K562 (cell line): Measurements from ENCODE around the gene KRT82. TPM values are rescaled to one million over a fixed set of nuclear protein-coding genes. Genes with fewer than 3 reads are reported as not detected.

Experiments
- ATAC-seq: fragments of 200-7000 bp; cut with Tn5 transposase; 3 replicates; pipeline ENCODE4 v1.9.1; 2020; ENCODE audit warnings: moderate library complexity
- BruUV-seq: library from RNA; stranded (reverse); fragments of 400-500 nt; replicated peaks from 2 replicates; lab custom pipeline; 2021; lab: Mats Ljungman, UMichigan
- CTCF ChIA-PET: fragments of 300-600 bp; formaldehyde crosslinking; extraction: SDS; loops from one replicate; lab custom pipeline; 2021; ENCODE audit warnings: low intra/inter-chr PET ratio; lab: Yijun Ruan, JAX
- POLR2A ChIA-PET: fragments of 300-600, 350-650 bp; sonication (Branson Sonifier 250); formaldehyde crosslinking; extraction: SDS; loops from one replicate; lab custom pipeline; 2021; ENCODE audit warnings: antibody characterized with exemption, inconsistent platforms; lab: Yijun Ruan, JAX
- DNase-seq, 4 experiments: peaks; one replicate each; pipeline versions ENCODE4 v3.0.0 to v3.0.0-alpha.2; 2011 to 2018; ENCODE audit warnings: low spot score in 3 of 4, mixed read lengths in 3 of 4; ENCODE audit errors: extremely low read depth in 1 of 4
- FAIRE-seq: peaks from 2 replicates; lab custom pipeline; 2011; peaks lifted over from hg19 to GRCh38; lab: Jason Lieb, UNC
- H2AFZ ChIP-seq: 2 replicates; pipeline ENCODE4 v1.6.0; 2011; ENCODE audit warnings: low read depth, low read length, control low read depth, inconsistent platforms
- H3K27ac ChIP-seq: fragments of 200-600 bp; 3 replicates; pipeline ENCODE4 v1.8.0; 2011; ENCODE audit warnings: low read depth, mild to moderate bottlenecking, control low read depth, inconsistent platforms, low read length, moderate library complexity, mixed read lengths; ENCODE audit errors: extremely low read depth
- H3K27me3 ChIP-seq, 2 experiments: fragments of 300-600 bp in 1 of 2; 2 replicates in 1 of 2; 3 replicates in 1 of 2; pipeline versions ENCODE4 v1.6.0 to v1.8.0; 2011; ENCODE audit warnings: inconsistent platforms in 2 of 2, low read length in 2 of 2, mild to moderate bottlenecking in 1 of 2, mixed read lengths in 1 of 2, moderate library complexity in 1 of 2; ENCODE audit not compliant: control insufficient read depth in 2 of 2, insufficient read depth in 2 of 2
- H3K36me3 ChIP-seq: fragments of 300-600 bp; 3 replicates; pipeline ENCODE4 v1.8.0; 2011; ENCODE audit warnings: mild to moderate bottlenecking, low read length, inconsistent platforms; ENCODE audit not compliant: control insufficient read depth, insufficient read depth
- H3K4me1 ChIP-seq, 2 experiments: fragments of 200-600 bp in 1 of 2; replicated peaks in 1 of 2; 2 replicates in 1 of 2; 3 replicates in 1 of 2; pipeline versions ENCODE4 v1.5.1 to v1.8.0; 2011; ENCODE audit warnings: inconsistent platforms in 2 of 2, low read length in 2 of 2, mild to moderate bottlenecking in 1 of 2, mixed read lengths in 1 of 2, moderate library complexity in 1 of 2; ENCODE audit not compliant: control insufficient read depth in 2 of 2, insufficient read depth in 2 of 2
- H3K4me2 ChIP-seq: 2 replicates; pipeline ENCODE4 v1.6.1; 2011; ENCODE audit warnings: low read length, control low read depth, inconsistent platforms, mixed read lengths; ENCODE audit not compliant: insufficient read depth
- H3K4me3 ChIP-seq: fragments of 200-600 bp; sonication (generic), shearing (Covaris generic); 2 replicates; pipeline ENCODE4 v1.5.1; 2016; ENCODE audit warnings: control low read depth, inconsistent platforms
- H3K79me2 ChIP-seq: fragments of 200-600 bp; 3 replicates; pipeline ENCODE4 v1.8.0; 2011; ENCODE audit warnings: low read length, inconsistent platforms; ENCODE audit not compliant: control insufficient read depth, insufficient read depth
- H3K9ac ChIP-seq, 2 experiments: 2 replicates each; pipeline versions ENCODE4 v1.6.0 to v1.6.1; 2011; ENCODE audit warnings: low read depth in 2 of 2, low read length in 2 of 2, control low read depth in 1 of 2, inconsistent platforms in 1 of 2, mild to moderate bottlenecking in 1 of 2, mixed read lengths in 1 of 2; ENCODE audit not compliant: insufficient read depth in 1 of 2
- H3K9me1 ChIP-seq: one replicate; pipeline ENCODE4 v1.6.0; 2011; ENCODE audit warnings: inconsistent platforms, mild to moderate bottlenecking, low read length, moderate library complexity; ENCODE audit not compliant: control insufficient read depth, insufficient read depth
- H3K9me3 ChIP-seq: replicated peaks from 2 replicates; pipeline ENCODE4 v1.5.1; 2011; ENCODE audit warnings: low read depth, low read length, inconsistent platforms; ENCODE audit not compliant: control insufficient read depth, insufficient read depth
- H4K20me1 ChIP-seq: replicated peaks from 2 replicates; pipeline ENCODE4 v1.6.1; 2011; ENCODE audit warnings: low read length, inconsistent platforms, mixed read lengths; ENCODE audit not compliant: control insufficient read depth, insufficient read depth
- ATF7 ChIP-seq: fragments of 450-650 bp; IDR thresholded peaks from 2 replicates; pipeline ENCODE4 v1.7.1; 2014; ENCODE audit warnings: mild to moderate bottlenecking, moderate library complexity
- CREB5 ChIP-seq: fragments of 250-450 bp; sonication (Bioruptor Pico); IDR thresholded peaks from 2 replicates; pipeline ENCODE4 v1.5.0; 2020; ENCODE audit warnings: mild to moderate bottlenecking
- DLX4 ChIP-seq: fragments of 250-450 bp; sonication (Bioruptor Pico); IDR thresholded peaks from 2 replicates; pipeline ENCODE4 v1.6.1; 2021; ENCODE audit warnings: mild to moderate bottlenecking
- KLF10 ChIP-seq: fragments of 250-450 bp; sonication (Bioruptor Pico); IDR thresholded peaks from 2 replicates; pipeline ENCODE4 v1.6.1; 2021; ENCODE audit warnings: matching md5 sums
- MXD1 ChIP-seq: fragments of 250-450 bp; sonication (Bioruptor Pico); IDR thresholded peaks from 2 replicates; pipeline ENCODE4 v1.8.0; 2021; ENCODE audit warnings: borderline replicate concordance, mild to moderate bottlenecking, moderate library complexity; ENCODE audit not compliant: poor library complexity, severe bottlenecking
- SLC30A9 ChIP-seq: fragments of 250-450 bp; sonication (Bioruptor Pico); IDR thresholded peaks from 2 replicates; pipeline ENCODE4 v1.8.0; 2022; ENCODE audit warnings: mild to moderate bottlenecking, moderate library complexity
- SMARCE1 ChIP-seq: fragments of 450-650 bp; IDR thresholded peaks from 2 replicates; pipeline ENCODE4 v1.7.1; 2016; ENCODE audit warnings: mild to moderate bottlenecking
- ZBTB40 ChIP-seq, 2 experiments: fragments of 450-650 bp in 1 of 2; sonication (generic) in 1 of 2; formaldehyde crosslinking in 1 of 2; IDR thresholded peaks; 2 replicates each; pipeline versions ENCODE4 v1.7.1 to v1.9.0; 2016 to 2022; ENCODE audit warnings: inconsistent platforms in 1 of 2, mild to moderate bottlenecking in 1 of 2, missing genetic modification reagents in 1 of 2
- ZNF140 ChIP-seq: fragments of 250-450 bp; sonication (Bioruptor Pico); IDR thresholded peaks from 2 replicates; pipeline ENCODE4 v1.8.0; 2021; ENCODE audit warnings: moderate library complexity, mild to moderate bottlenecking, inconsistent platforms
- ZNF354B ChIP-seq: fragments of 250-450 bp; sonication (Bioruptor Pico); IDR thresholded peaks from 2 replicates; pipeline ENCODE4 v1.4.0; 2020
- ZNF41 ChIP-seq: fragments of 250-450 bp; sonication (Bioruptor Pico); conservative IDR thresholded peaks from 2 replicates; pipeline ENCODE4 v1.4.0; 2020; ENCODE audit warnings: mild to moderate bottlenecking
- WGBS: fragments of 100-300 bp; shearing (Covaris generic); methylation state at CpG from one replicate; pipeline ENCODE4 v1.1.6; 2016; ENCODE audit warnings: low coverage, mixed read lengths; ENCODE audit not compliant: insufficient coverage; ENCODE audit errors: missing lambda C conversion rate; 5-methylcytosine and 5-hydroxymethylcytosine counted together
- in situ Hi-C: fragments of 300-500 bp; cut with MboI; formaldehyde crosslinking; loops from 4 replicates; pipeline ENCODE4 v1.15.0; 2018; ENCODE audit warnings: inconsistent platforms, mixed read lengths
- intact Hi-C: fragments of 100-400 bp; cut with micrococcal nuclease; formaldehyde crosslinking; loops from 2 replicates; pipeline ENCODE4 v1.14.2; 2022
- polyA plus RNA-seq, 8 experiments: library from polyadenylated mRNA; depleted of rRNA in 4 of 8; stranded (reverse) in 5 of 8; unstranded in 3 of 8; fragments of >200 nt; fragmentation: Nextera tagmentation in 2 of 8; fragmentation: Illumina TruSeq in 1 of 8; extraction: Ambion mirVana in 2 of 8; extraction: Trizol in 1 of 8; gene quantifications; 2 replicates each; pipeline versions ENCODE4 v1.2.1 to v1.2.3, GENCODE V29; 2011 to 2014; ENCODE audit warnings: inconsistent platforms in 1 of 8, missing spikeins in 1 of 8
- total RNA-seq, 7 experiments: library from RNA; depleted of rRNA in 6 of 7; stranded (reverse); fragments of >200 nt in 6 of 7; fragmentation: Illumina TruSeq in 2 of 7; extraction: Trizol in 2 of 7; gene quantifications; 2 replicates each; pipeline versions ENCODE4 v1.2.1 to v1.2.3, GENCODE V29; 2011 to 2021; ENCODE audit warnings: low replicate concordance in 1 of 7

Gene KRT82
- total and polyA plus RNA-seq, 9 of the 15 experiments (the other 6 are each of a cell fraction or from before 2014, with no cell fraction given), result not detected

- BruUV-seq, result no TSS peak
- H3K79me2 ChIP-seq, result no peaks in the 10 kb centered on the region
- H3K4me1 ChIP-seq, result peaks cover 0 to 5% of the 10 kb centered on the region in 2 experiments; a peak in 1 of 5 replicates
- no peak overlapping the region for H3K27ac ChIP-seq
- 1% methylated on average over 6 of the region's 6 CpGs for WGBS
- POLR2A ChIA-PET, result interaction anchor here (0.6 kb wide), 1 partner anchor 174 kb away, joined by 3 read pairs; no protein-coding TSS in a partner anchor
- no peak overlapping the region for H3K4me3 ChIP-seq
- no peak overlapping the region for H3K9ac ChIP-seq
- H2AFZ ChIP-seq, result no peak overlapping the region
- FAIRE-seq, result no peak
- H3K9me3 ChIP-seq, result no peaks in the 10 kb centered on the region
- no peaks in the 10 kb centered on the region for H3K36me3 ChIP-seq
- H3K4me2 ChIP-seq, result no peak overlapping the region
- CTCF ChIA-PET, result interaction anchor here (0.6 to 0.8 kb wide), 2 partner anchors 376 to 500 kb away, joined by 3 to 6 read pairs; no protein-coding TSS in a partner anchor
- no peak for ATAC-seq
- no peaks in the 10 kb centered on the region for H4K20me1 ChIP-seq
- no peak for DNase-seq
- in situ Hi-C loops, result no loop called here
- H3K9me1 ChIP-seq, result no peaks in the 10 kb centered on the region
- intact Hi-C loops, result loop anchor here (10.0 kb wide), 1 partner anchor 605 kb away; no protein-coding TSS in a partner anchor
- peaks cover 5 to 55% of the 10 kb centered on the region in 2 experiments; a peak in 4 of 5 replicates for H3K27me3 ChIP-seq
- TF ChIP-seq MXD1 (no peak), SLC30A9 (CRISPR knock-in tag) (no peak), ZNF354B (CRISPR knock-in tag) (no peak), ZNF41 (CRISPR knock-in tag) (no peak), DLX4 (CRISPR knock-in tag) (no peak), ZNF140 (CRISPR knock-in tag) (no peak), ZBTB40 (IDR thresholded peaks at IDR 0.05) (no peak), ZBTB40 (CRISPR knock-in tag; IDR thresholded peaks at IDR 0.05) (no peak), KLF10 (CRISPR knock-in tag) (no peak), ATF7 (no peak), CREB5 (CRISPR knock-in tag) (no peak), SMARCE1 (no peak)
Measured at GRCh38 chr12:52379536-52379935, 26.6 kb downstream of the KRT82 start.
